GM12892 (cell line): ENCODE measurements around the gene THY1.
"Not testable (repeated sequence)": the region's sequence is repeated elsewhere in the genome, so short reads cannot be mapped to it uniquely, and the experiment has no call there.

Experiments
- DNase-seq: peaks from one replicate; pipeline ENCODE4 v3.0.0; 2011; ENCODE audit not compliant: insufficient read length
- FAIRE-seq: peaks from 2 replicates; lab custom pipeline; 2011; peaks lifted over from hg19 to GRCh38; lab: Jason Lieb, UNC
- POLR2A ChIP-seq: IDR thresholded peaks from 2 replicates; pipeline ENCODE4 v1.6.1; 2011; ENCODE audit warnings: low read depth, low read length, control low read depth
- POLR2AphosphoS5 ChIP-seq: IDR thresholded peaks from 2 replicates; pipeline ENCODE4 v1.6.1; 2011; ENCODE audit warnings: low read depth, low read length, control low read depth
- TAF1 ChIP-seq: IDR thresholded peaks from 2 replicates; pipeline ENCODE4 v1.6.1; 2011; ENCODE audit warnings: low read depth, mild to moderate bottlenecking, control low read depth, low read length, borderline replicate concordance

Gene THY1

GRCh38 chr11:119453881-119454280 is 30.9 kb upstream of the THY1 start:
- no peak for TF ChIP-seq POLR2A
- no peak for TF ChIP-seq POLR2AphosphoS5
- TF ChIP-seq TAF1 = no peak
- FAIRE-seq (no peak), DNase-seq (no peak)

DNA sequence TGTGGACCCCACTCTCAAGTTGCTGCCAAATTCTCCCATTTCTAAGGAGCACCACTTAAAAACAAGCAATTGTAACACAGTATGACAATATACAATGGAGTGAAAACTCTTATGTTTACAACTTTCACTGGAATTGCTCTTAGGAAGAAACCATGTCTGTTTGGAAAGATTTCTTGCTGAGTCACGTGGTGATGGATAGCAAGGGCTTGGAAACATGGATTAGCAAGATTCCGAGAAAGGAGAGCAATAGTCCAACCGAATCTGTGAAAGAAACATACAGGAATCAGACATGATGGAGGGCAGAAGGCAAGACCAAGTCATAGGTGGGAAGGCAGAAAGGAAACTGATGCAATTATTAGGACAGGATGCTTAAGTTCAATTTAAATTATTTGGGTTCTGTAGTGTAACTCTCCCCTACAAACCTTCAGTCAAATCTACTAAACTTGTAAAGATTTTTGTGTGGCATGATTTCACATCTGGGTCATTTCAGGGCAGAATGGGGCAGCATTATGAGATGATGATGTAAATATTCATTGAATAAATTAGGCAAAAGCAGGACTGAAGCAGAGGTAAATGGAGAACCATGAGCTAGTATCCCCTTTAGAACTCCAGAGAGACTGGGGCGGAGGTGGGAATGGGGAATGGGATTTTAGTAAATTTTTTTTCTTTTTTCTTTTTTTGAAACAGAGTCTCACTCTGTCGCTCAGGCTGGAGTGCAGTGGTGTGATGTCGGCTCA is 27.8 kb upstream of the THY1 start:
- FAIRE-seq (no peak), DNase-seq (no peak)
- TF ChIP-seq TAF1 = no peak

- TF ChIP-seq POLR2A = no peak
- TF ChIP-seq TAF1 = no peak
- TF ChIP-seq POLR2AphosphoS5 = no peak
- DNase-seq (no peak), FAIRE-seq (no peak)
Measured at GRCh38 chr11:119449498-119449897, 26.5 kb upstream of the THY1 start.

DNA sequence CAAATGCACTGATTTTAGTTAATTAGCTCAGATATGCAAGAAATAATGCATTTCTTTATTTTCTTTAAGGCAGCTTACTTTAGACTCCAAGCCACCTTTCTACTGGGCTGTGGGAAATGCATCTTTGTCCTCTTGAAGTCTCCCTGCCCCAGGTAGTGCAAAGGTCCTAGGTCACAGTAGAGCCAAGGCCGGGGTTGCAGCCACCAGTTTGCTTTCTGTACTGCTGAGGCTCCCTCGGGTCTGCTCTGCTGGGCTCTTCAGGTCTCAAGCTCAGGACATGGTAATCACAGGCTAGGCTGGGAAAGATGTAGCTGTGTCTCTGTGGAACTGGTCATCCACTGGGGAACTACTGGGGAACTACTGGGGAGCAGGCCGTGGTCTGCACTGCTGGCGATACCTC is 25.4 kb upstream of the THY1 start:
- no peak for TF ChIP-seq POLR2A
- no peak for TF ChIP-seq TAF1
- no peak for TF ChIP-seq POLR2AphosphoS5
- FAIRE-seq (peak; percentile 21), DNase-seq (no peak)

DNA sequence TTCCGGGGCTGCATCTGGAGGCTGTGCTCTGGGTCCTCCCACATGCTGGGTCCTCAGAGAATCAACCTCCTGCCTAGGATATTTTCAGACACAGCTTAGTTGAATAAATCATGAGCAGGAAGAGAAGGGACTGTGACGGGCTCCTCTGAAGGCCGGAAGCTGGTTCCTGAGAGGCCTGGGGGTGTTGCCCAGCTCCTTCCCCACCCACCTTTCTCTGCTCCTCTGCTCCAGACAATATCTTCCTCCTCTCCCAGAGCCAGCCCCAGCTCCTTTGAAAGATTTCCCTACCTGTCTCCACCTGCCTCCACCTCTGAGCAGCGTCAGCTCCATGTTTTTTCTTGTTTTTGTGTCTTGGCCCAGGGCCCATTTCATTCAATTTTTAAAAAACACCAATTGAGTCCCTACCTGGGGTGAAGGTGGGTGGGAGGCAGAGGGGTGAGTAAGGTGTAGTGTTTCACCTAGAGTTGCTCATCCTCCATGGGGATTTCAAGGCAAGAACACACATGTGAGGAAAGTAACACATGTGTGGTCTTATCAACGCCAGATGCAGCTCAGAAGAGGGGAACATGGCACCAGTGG is 24.8 kb upstream of the THY1 start:
- FAIRE-seq (no peak), DNase-seq (no peak)
- no peak for TF ChIP-seq POLR2AphosphoS5
- no peak for TF ChIP-seq POLR2A
- no peak for TF ChIP-seq TAF1

- no peak for DNase-seq
- TF ChIP-seq POLR2A = no peak
- no peak for TF ChIP-seq POLR2AphosphoS5
- TF ChIP-seq TAF1 = no peak
- FAIRE-seq = peak; percentile 83
Measured at GRCh38 chr11:119446871-119447663, 24.1 kb upstream of the THY1 start.

DNA sequence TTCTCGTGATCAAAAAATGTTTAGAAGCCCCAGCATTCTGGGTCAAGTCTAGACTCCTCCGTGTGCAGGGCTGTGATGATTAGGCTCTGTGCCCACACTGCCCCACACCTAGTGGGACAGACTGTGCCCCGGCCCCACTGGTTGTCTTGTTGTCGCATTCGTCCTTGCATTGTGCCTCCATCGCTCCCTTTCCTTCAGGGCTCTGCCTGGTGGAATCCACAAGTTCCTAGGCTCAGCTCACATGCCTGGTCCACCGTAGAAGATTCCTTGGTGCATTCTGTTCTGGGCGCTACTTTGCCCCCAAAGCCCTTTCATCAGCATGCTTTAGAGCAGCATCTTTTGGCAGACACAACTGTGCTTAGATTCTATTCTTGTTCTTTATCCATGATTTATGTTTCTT is 23.5 kb upstream of the THY1 start:
- FAIRE-seq (no peak), DNase-seq (no peak)
- TF ChIP-seq POLR2A = no peak
- TF ChIP-seq TAF1 = no peak
- no peak for TF ChIP-seq POLR2AphosphoS5

DNA sequence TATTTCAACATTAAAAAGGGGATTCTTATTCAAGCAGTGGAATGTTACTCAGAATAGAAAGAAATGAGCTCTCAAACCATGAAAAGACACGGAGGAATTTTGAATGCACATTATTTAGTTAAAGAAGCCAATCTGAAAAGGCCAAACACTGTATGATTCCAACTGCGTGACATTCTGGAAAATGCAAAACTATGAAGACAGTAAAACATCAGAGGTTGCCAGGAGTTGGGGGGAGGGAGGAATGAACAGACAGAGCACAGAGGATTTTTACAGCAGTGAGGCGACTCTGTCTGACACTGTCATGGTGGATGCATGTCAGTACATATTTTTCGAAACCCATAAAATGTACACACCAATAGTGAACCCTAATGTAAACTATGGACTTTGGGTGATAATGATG is 22.9 kb upstream of the THY1 start:
- TF ChIP-seq POLR2A (no peak), TAF1 (no peak), POLR2AphosphoS5 (no peak)
- DNase-seq (no peak), FAIRE-seq (no peak)

DNA sequence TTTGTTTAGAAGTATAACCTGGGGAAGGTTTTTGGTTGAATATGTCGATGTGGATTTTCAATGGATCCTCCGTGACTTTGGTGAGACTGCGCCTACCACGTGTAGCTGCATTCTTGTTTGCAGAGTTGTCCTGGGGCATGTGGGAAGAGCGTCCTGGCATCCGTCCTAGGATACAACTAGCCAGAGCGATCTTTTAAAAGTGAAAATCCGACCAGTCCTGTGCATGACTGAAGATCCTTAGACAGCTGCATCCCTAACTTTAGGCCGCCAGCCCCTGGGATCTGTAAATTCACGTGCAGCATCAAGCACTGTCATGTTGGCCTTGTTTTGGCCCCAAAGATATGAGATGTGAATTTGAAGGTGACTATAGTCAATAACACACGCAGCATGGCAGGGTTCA is 22.4 kb upstream of the THY1 start:
- DNase-seq (no peak), FAIRE-seq (no peak)
- TF ChIP-seq POLR2AphosphoS5 (no peak), POLR2A (no peak), TAF1 (no peak)

GRCh38 chr11:119441898-119442243 is 18.9 kb upstream of the THY1 start:
- TF ChIP-seq POLR2A = no peak
- TF ChIP-seq TAF1 = no peak
- TF ChIP-seq POLR2AphosphoS5 = no peak
- no peak for DNase-seq
- FAIRE-seq = no peak

DNA sequence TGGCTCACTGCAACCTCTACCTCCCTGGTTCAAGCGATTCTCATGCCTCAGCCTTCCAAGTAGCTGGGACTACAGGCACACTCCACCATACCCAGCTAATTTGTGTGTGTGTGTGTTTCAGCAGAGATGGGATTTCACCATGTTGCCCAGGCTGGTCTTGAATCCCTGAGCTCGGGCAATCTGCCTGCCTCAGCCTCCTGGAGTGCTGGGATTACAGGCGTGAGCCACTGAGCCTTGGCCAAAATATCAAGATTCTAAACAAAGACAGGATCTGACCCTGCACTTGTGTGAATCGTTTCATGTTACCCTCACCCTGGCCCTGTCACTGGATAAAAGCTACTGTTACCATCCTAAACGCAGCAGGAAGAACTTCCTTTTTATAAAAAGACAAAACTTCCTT is 15.6 kb upstream of the THY1 start:
- TF ChIP-seq POLR2AphosphoS5 (no peak), POLR2A (no peak)
- FAIRE-seq = no peak
- DNase-seq = no peak

DNA sequence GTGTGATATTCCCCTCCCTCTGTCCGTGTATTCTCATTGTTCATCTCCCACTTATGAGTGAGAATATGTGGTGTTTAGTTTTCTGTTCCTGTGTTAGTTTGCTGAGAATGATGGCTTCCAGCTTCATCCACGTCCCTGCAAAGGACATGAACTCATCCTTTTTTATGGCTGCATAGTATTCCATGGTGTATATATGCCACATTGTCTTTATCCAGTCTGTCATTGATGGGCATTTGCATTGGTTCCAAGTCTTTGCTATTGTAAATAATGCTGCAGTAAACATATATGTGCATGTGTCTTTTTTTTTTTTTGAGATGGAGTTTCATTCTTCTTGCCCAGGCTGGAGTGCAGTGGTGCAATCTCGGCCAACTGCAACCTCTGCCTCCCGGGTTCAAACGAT is 14.5 kb upstream of the THY1 start:
- not testable (repeated sequence) for FAIRE-seq, DNase-seq
